HepG2 (cell line): ENCODE data around the gene CARD8. TPM values are rescaled to one million over a fixed set of nuclear protein-coding genes. Genes with fewer than 3 reads are reported as not detected.
A peak's percentile ranks its signal among the peaks of the same experiment; 100 is the strongest.

ENCODE experiments used
- ATAC-seq: fragments of 200-7000 bp; cut with Tn5 transposase; 3 replicates; pipeline ENCODE4 v1.9.1; 2020; ENCODE audit warnings: mild to moderate bottlenecking, moderate library complexity
- BruUV-seq: library from RNA; stranded (reverse); fragments of 400-500 nt; replicated peaks from 2 replicates; lab custom pipeline; 2021; lab: Mats Ljungman, UMichigan
- CTCF ChIA-PET: fragments of 300-600 bp; formaldehyde crosslinking; extraction: SDS; loops from one replicate; lab custom pipeline; 2021; ENCODE audit warnings: low total read pairs, inconsistent platforms, low intra/inter-chr PET ratio; lab: Yijun Ruan, JAX
- POLR2A ChIA-PET: fragments of 350-600 bp; sonication (Branson Sonifier 250); formaldehyde crosslinking; loops from one replicate; lab custom pipeline; 2020; ENCODE audit warnings: antibody characterized with exemption, inconsistent platforms; lab: Yijun Ruan, JAX
- DNase-seq: peaks from one replicate; pipeline ENCODE4 v3.0.0-alpha.2; 2015; ENCODE audit warnings: low spot score
- FAIRE-seq: peaks from 3 replicates; lab custom pipeline; 2011; peaks lifted over from hg19 to GRCh38; lab: Jason Lieb, UNC
- H2AFZ ChIP-seq: one replicate; pipeline ENCODE4 v1.6.1; 2011; ENCODE audit warnings: low read length, inconsistent platforms
- H3K27ac ChIP-seq: fragments of 300-600 bp; 3 replicates; pipeline ENCODE4 v1.8.0; 2011; ENCODE audit warnings: mixed run types, mild to moderate bottlenecking, mixed read lengths, low read length, inconsistent platforms; ENCODE audit not compliant: insufficient read depth; ENCODE audit errors: extremely low read length
- H3K27me3 ChIP-seq, 2 experiments: fragments of 200-600 bp in 1 of 2; 2 replicates in 1 of 2; 3 replicates in 1 of 2; pipeline versions ENCODE4 v1.6.0 to v1.8.0; 2011; ENCODE audit warnings: low read length in 2 of 2, mild to moderate bottlenecking in 2 of 2, moderate library complexity in 2 of 2, inconsistent platforms in 1 of 2; ENCODE audit not compliant: insufficient read depth in 2 of 2, control insufficient read depth in 1 of 2
- H3K36me3 ChIP-seq, 2 experiments: fragments of 200-600 bp in 1 of 2; replicated peaks in 1 of 2; 2 replicates in 1 of 2; 3 replicates in 1 of 2; pipeline versions ENCODE4 v1.5.1 to v1.8.0; 2011; ENCODE audit warnings: low read length in 2 of 2, inconsistent platforms in 1 of 2; ENCODE audit not compliant: insufficient read depth in 2 of 2, control insufficient read depth in 1 of 2
- H3K4me1 ChIP-seq: 2 replicates; pipeline ENCODE4 v1.5.1; 2012; ENCODE audit warnings: low read length, inconsistent platforms; ENCODE audit not compliant: insufficient read depth
- H3K4me2 ChIP-seq: 2 replicates; pipeline ENCODE4 v1.6.0; 2011; ENCODE audit warnings: low read depth, low read length, inconsistent platforms
- H3K4me3 ChIP-seq, 3 experiments: fragments of 200-600 bp in 1 of 3; sonication (generic), shearing (Covaris generic) in 1 of 3; replicated peaks in 1 of 3; 2 replicates each; pipeline ENCODE4 v1.5.1; 2011 to 2016; ENCODE audit warnings: low read length in 3 of 3, inconsistent platforms in 2 of 3, low read depth in 2 of 3, mild to moderate bottlenecking in 2 of 3, control low read depth in 1 of 3, mixed read lengths in 1 of 3; ENCODE audit not compliant: insufficient read depth in 1 of 3
- H3K79me2 ChIP-seq: one replicate; pipeline ENCODE4 v1.6.1; 2011; ENCODE audit warnings: low read length, inconsistent platforms; ENCODE audit not compliant: insufficient read depth
- H3K9ac ChIP-seq: 2 replicates; pipeline ENCODE4 v1.6.0; 2011; ENCODE audit warnings: mild to moderate bottlenecking, low read depth, low read length, inconsistent platforms; ENCODE audit not compliant: insufficient read depth
- H3K9me3 ChIP-seq: 2 replicates; pipeline ENCODE4 v1.5.1; 2012; ENCODE audit warnings: mild to moderate bottlenecking, low read length
- H4K20me1 ChIP-seq: 2 replicates; pipeline ENCODE4 v1.6.0; 2011; ENCODE audit warnings: inconsistent platforms, mild to moderate bottlenecking, low read length, moderate library complexity; ENCODE audit not compliant: insufficient read depth
- CENPBD1 ChIP-seq: sonication (generic); formaldehyde crosslinking; IDR thresholded peaks from 2 replicates; pipeline ENCODE4 v1.8.0; 2022; ENCODE audit warnings: missing genetic modification reagents, low read depth, mild to moderate bottlenecking, borderline replicate concordance
- KDM5A ChIP-seq: fragments of 200-600 bp; sonication (generic); IDR thresholded peaks from 2 replicates; pipeline ENCODE4 v1.7.0; 2018; ENCODE audit warnings: antibody characterized with exemption, mild to moderate bottlenecking, low read length, borderline replicate concordance
- MNT ChIP-seq: fragments of 450-650 bp; IDR thresholded peaks from 2 replicates; pipeline ENCODE4 v1.6.1; 2016
- RAD51 ChIP-seq: fragments of 450-650 bp; IDR thresholded peaks from 2 replicates; pipeline ENCODE4 v1.6.1; 2016; ENCODE audit warnings: borderline replicate concordance
- ZBTB33 ChIP-seq: sonication (generic); formaldehyde crosslinking; IDR thresholded peaks from 2 replicates; pipeline ENCODE4 v1.4.0; 2020; ENCODE audit warnings: missing genetic modification reagents
- ZBTB38 ChIP-seq: sonication (generic); formaldehyde crosslinking; IDR thresholded peaks from 2 replicates; pipeline ENCODE4 v1.5.1; 2020; ENCODE audit warnings: mild to moderate bottlenecking, missing genetic modification reagents
- ZNF768 ChIP-seq: sonication (generic); formaldehyde crosslinking; IDR thresholded peaks from 2 replicates; pipeline ENCODE4 v1.4.0; 2020; ENCODE audit warnings: missing genetic modification reagents
- WGBS: methylation state at CpG from one replicate; pipeline ENCODE4 v1.1.6; 2017; ENCODE audit warnings: low lambda C conversion rate; 5-methylcytosine and 5-hydroxymethylcytosine counted together
- in situ Hi-C: cut with HindIII; loops from 2 replicates; pipeline ENCODE4 v1.10.0; 2017; ENCODE audit warnings: low pct_unique_long_range_greater_than_20kb; ENCODE audit not compliant: extremely low pct_ligation_motif_present
- intact Hi-C: fragments of 100-400 bp; cut with micrococcal nuclease; formaldehyde crosslinking; loops from one replicate; pipeline ENCODE4 v1.10.0; 2022; ENCODE audit not compliant: unreplicated experiment
- polyA plus RNA-seq, 8 experiments: library from polyadenylated mRNA; depleted of rRNA in 3 of 8; stranded (reverse) in 7 of 8; unstranded in 1 of 8; fragments of >200 nt; fragmentation: Illumina TruSeq in 4 of 8; extraction: Trizol in 4 of 8; gene quantifications; 2 replicates each; pipeline versions ENCODE4 v1.2.1 to v1.2.3, GENCODE V29; 2011 to 2016; ENCODE audit warnings: low read depth in 4 of 8, missing spikeins in 1 of 8, mixed read lengths in 1 of 8; ENCODE audit not compliant: insufficient read depth in 1 of 8
- total RNA-seq, 5 experiments: library from RNA; depleted of rRNA; stranded (reverse); fragments of >200 nt; fragmentation: Illumina TruSeq; extraction: Trizol; gene quantifications; 2 replicates each; pipeline ENCODE4 v1.2.3, GENCODE V29; 2016; ENCODE audit warnings: low read depth in 1 of 5
- TF ChIP-seq, protein P1 (sequence below), 2 experiments: sonication (generic) in 1 of 2; formaldehyde crosslinking in 1 of 2; IDR thresholded peaks; 2 replicates each; pipeline versions ENCODE4 v1.5.1 to v1.6.1; 2011 to 2020; ENCODE audit warnings: borderline replicate concordance in 1 of 2, low read depth in 1 of 2, low read length in 1 of 2, mild to moderate bottlenecking in 1 of 2, missing genetic modification reagents in 1 of 2, moderate library complexity in 1 of 2

CARD8 gene
- total and polyA plus RNA-seq, 2 of the 13 experiments (the other 11 are each of a cell fraction or from before 2014, with no cell fraction given), result 15.0 to 19.2 TPM

DNA sequence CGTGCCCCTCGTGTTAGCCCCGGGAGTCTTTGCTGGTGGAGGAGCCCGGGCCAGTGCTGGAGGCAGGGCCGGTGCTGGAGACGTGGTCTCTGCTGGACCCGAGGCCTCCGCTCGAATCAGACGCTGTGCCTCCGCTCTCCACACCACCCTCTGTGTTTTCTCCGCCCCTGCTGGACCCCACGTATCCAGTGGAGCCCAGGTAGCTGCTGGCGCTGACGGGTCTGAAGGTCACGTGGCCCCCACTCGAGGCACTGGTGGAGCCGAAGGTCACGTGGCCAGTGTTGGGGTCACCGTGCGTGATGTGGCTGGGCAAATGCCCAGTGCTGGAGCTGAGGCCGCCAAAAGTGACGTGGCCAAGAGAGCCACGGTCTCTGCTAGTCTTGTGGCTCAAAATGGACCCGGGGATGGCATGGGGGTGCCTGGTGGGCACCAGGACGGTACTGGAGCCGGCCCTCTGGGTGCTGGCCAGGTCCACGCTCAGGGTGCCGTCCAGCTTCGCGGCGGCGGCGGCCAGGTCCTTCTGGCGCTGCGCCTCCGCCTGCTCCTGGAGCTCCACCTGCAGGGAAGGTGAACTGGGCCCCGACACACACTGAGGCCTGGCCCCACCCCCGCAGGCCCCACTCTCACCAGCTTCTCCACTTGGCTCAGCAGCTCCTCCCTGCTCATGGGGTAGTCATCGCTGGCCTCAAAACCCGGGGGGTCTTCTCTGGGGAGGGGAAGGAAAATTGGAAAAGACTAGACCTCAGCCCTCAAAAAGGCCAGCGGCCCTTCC is 41.4 kb upstream of the CARD8 start:
- WGBS, result 51% methylated on average over 22 of the region's 42 CpGs
- in situ Hi-C loops (no loop called here), intact Hi-C loops (no loop called here)
- Histone ChIP-seq H3K9me3 (no peaks in the 10 kb centered on the region), H2AFZ (no peak overlapping the region), H3K27ac (no peak overlapping the region), H3K36me3 (no peaks in the 10 kb centered on the region), H3K4me2 (no peak overlapping the region), H3K4me1 (peaks cover 26% of the 10 kb centered on the region), H3K9ac (no peak overlapping the region), H3K4me3 (no peak overlapping the region), H3K27me3 (0 out of 5 replicates have a peak, but pooled peaks cover 0 to 2% of the 10 kb centered on the region in 2 experiments), H3K79me2 (no peaks in the 10 kb centered on the region), H4K20me1 (no peaks in the 10 kb centered on the region)
- DNase-seq (no peak), FAIRE-seq (no peak), ATAC-seq (peak; percentile 25; the same call in 2 of the 3 replicates)
- BruUV-seq, result no TSS peak
- CTCF ChIA-PET, result no interaction called here
- peak; percentile 42; the same call in 1 of the 2 replicates for TF ChIP-seq MNT
- TF ChIP-seq, protein P1, sequence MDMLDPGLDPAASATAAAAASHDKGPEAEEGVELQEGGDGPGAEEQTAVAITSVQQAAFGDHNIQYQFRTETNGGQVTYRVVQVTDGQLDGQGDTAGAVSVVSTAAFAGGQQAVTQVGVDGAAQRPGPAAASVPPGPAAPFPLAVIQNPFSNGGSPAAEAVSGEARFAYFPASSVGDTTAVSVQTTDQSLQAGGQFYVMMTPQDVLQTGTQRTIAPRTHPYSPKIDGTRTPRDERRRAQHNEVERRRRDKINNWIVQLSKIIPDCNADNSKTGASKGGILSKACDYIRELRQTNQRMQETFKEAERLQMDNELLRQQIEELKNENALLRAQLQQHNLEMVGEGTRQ (IDR thresholded peaks at IDR 0.05; ENCODE audit: low read depth, low read length), result peak; percentile 37; the same call in 1 of the 2 replicates
- TF ChIP-seq, protein P1 (CRISPR knock-in tag; IDR thresholded peaks at IDR 0.05; ENCODE audit: borderline replicate concordance), result no peak
- TF ChIP-seq ZBTB33 (CRISPR knock-in tag), result peak; percentile 68
- TF ChIP-seq CENPBD1 (CRISPR knock-in tag), result no peak
- 0 out of 2 replicates have a peak, but pooled peaks have one; percentile 29 for TF ChIP-seq ZNF768 (CRISPR knock-in tag)
- TF ChIP-seq RAD51, result peak; percentile 32; the same call in 1 of the 2 replicates
- no peak for TF ChIP-seq KDM5A
- TF ChIP-seq ZBTB38, result 0 out of 2 replicates have a peak, but pooled peaks have one; percentile 17
- POLR2A ChIA-PET, result no interaction called here
